Astrocyte (in vitro differentiated cells and primary cell): Measurements from ENCODE around the gene CCDC63. TPM values are rescaled to one million over a fixed set of nuclear protein-coding genes. Genes with fewer than 3 reads are reported as not detected.

Source experiments
- DNase-seq: peaks from one replicate; pipeline ENCODE4 v3.0.0-alpha.2; 2010; ENCODE audit warnings: low read depth
- FAIRE-seq: peaks from 2 replicates; lab custom pipeline; 2011; peaks lifted over from hg19 to GRCh38; lab: Jason Lieb, UNC
- H2AFZ ChIP-seq: 2 replicates; pipeline ENCODE4 v1.6.0; 2012; ENCODE audit warnings: low read depth, low read length, inconsistent platforms
- H3K27ac ChIP-seq: 2 replicates; pipeline ENCODE4 v1.5.1; 2011; ENCODE audit warnings: low read depth, low read length, inconsistent platforms
- H3K27me3 ChIP-seq: 2 replicates; pipeline ENCODE4 v1.6.0; 2011; ENCODE audit warnings: low read length, inconsistent platforms; ENCODE audit not compliant: insufficient read depth
- H3K36me3 ChIP-seq: 2 replicates; pipeline ENCODE4 v1.5.1; 2011; ENCODE audit warnings: low read length, inconsistent platforms; ENCODE audit not compliant: insufficient read depth
- H3K4me1 ChIP-seq: 2 replicates; pipeline ENCODE4 v1.5.1; 2011; ENCODE audit warnings: low read length, inconsistent platforms; ENCODE audit not compliant: insufficient read depth
- H3K4me2 ChIP-seq: 2 replicates; pipeline ENCODE4 v1.6.0; 2012; ENCODE audit warnings: low read length, inconsistent platforms
- H3K4me3 ChIP-seq: 2 replicates; pipeline ENCODE4 v1.5.1; 2011; ENCODE audit warnings: low read depth, mild to moderate bottlenecking, low read length, inconsistent platforms; ENCODE audit not compliant: insufficient read depth
- H3K79me2 ChIP-seq: 2 replicates; pipeline ENCODE4 v1.6.0; 2012; ENCODE audit warnings: mild to moderate bottlenecking, low read length, inconsistent platforms; ENCODE audit not compliant: insufficient read depth
- H3K9ac ChIP-seq: 2 replicates; pipeline ENCODE4 v1.6.0; 2012; ENCODE audit warnings: mild to moderate bottlenecking, low read length, inconsistent platforms
- H3K9me3 ChIP-seq: 2 replicates; pipeline ENCODE4 v1.5.1; 2012; ENCODE audit warnings: low read depth, mild to moderate bottlenecking, low read length, inconsistent platforms; ENCODE audit not compliant: insufficient read depth
- H4K20me1 ChIP-seq: 2 replicates; pipeline ENCODE4 v1.6.0; 2012; ENCODE audit warnings: low read length, inconsistent platforms; ENCODE audit not compliant: insufficient read depth
- H3K27ac Mint-ChIP-seq: one replicate; pipeline ENCODE4 v1.8.0; 2021; ENCODE audit warnings: mild to moderate bottlenecking, mixed read lengths; ENCODE audit not compliant: unreplicated experiment
- H3K27me3 Mint-ChIP-seq: one replicate; pipeline ENCODE4 v1.8.0; 2021; ENCODE audit warnings: low read depth, mixed read lengths; ENCODE audit not compliant: unreplicated experiment
- H3K36me3 Mint-ChIP-seq: one replicate; pipeline ENCODE4 v1.8.0; 2021; ENCODE audit warnings: low read depth, mixed read lengths; ENCODE audit not compliant: unreplicated experiment
- H3K4me1 Mint-ChIP-seq: one replicate; pipeline ENCODE4 v1.8.0; 2021; ENCODE audit warnings: low read depth, mixed read lengths; ENCODE audit not compliant: unreplicated experiment
- H3K4me3 Mint-ChIP-seq: one replicate; pipeline ENCODE4 v1.8.0; 2021; ENCODE audit warnings: mild to moderate bottlenecking, moderate library complexity, mixed read lengths; ENCODE audit not compliant: unreplicated experiment
- H3K9me3 Mint-ChIP-seq: one replicate; pipeline ENCODE4 v1.8.0; 2021; ENCODE audit warnings: mild to moderate bottlenecking, mixed read lengths; ENCODE audit not compliant: unreplicated experiment
- EZH2 ChIP-seq: IDR thresholded peaks from 2 replicates; pipeline ENCODE4 v1.6.1; 2012; ENCODE audit warnings: mild to moderate bottlenecking, low read length, inconsistent platforms; ENCODE audit not compliant: insufficient read depth
- total RNA-seq: library from RNA; stranded (reverse); gene quantifications from 2 replicates; pipeline ENCODE4 v1.2.1, GENCODE V29; 2021
- TF ChIP-seq, protein P1 (sequence below): IDR thresholded peaks from 2 replicates; pipeline ENCODE4 v1.5.1; 2011; ENCODE audit warnings: low read depth, mild to moderate bottlenecking, inconsistent platforms, low read length, moderate library complexity; ENCODE audit not compliant: insufficient read depth

CCDC63 gene
- total RNA-seq, 1 donor from 2014 or later = 0.30 TPM

DNA sequence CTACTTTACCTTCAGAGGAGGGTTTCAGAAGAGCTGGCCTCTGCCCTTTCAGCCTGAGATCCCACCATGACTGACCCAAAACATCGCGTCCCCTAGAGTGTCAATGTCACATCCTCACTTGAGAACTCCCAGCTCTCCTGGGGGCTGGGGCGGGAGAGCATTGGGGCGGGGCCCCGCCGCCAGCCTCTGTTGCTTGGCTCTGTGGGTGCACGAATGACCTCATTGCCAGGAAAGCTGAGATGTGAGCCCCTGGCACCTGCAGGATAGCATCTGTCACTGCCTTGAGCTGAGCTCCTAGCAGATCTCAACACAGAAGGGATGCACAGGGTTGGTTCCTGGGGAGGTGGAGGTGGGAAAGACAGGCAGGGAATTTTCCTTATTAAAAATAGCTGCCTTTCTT, 94.1 kb downstream of the CCDC63 start:
- H3K9ac ChIP-seq = no peak overlapping the region
- Mint-ChIP-seq H3K4me1 (peaks cover 5% of the 10 kb centered on the region), H3K27me3 (peaks cover 17% of the 10 kb centered on the region), H3K9me3 (peaks cover 4% of the 10 kb centered on the region), H3K27ac (no peak overlapping the region), H3K4me3 (no peak overlapping the region), H3K36me3 (no peaks in the 10 kb centered on the region)
- H3K9me3 ChIP-seq = peaks cover under 1% of the 10 kb centered on the region
- H4K20me1 ChIP-seq = no peaks in the 10 kb centered on the region
- H3K4me2 ChIP-seq = no peak overlapping the region
- FAIRE-seq (no peak), DNase-seq (no peak)
- no peak overlapping the region for H3K4me3 ChIP-seq
- no peaks in the 10 kb centered on the region for H3K4me1 ChIP-seq
- H3K27ac ChIP-seq = no peak overlapping the region
- H2AFZ ChIP-seq = no peak overlapping the region
- no peaks in the 10 kb centered on the region for H3K36me3 ChIP-seq
- H3K79me2 ChIP-seq = no peaks in the 10 kb centered on the region
- peaks cover under 1% of the 10 kb centered on the region for H3K27me3 ChIP-seq
- TF ChIP-seq EZH2 = no peak
- TF ChIP-seq, protein P1, sequence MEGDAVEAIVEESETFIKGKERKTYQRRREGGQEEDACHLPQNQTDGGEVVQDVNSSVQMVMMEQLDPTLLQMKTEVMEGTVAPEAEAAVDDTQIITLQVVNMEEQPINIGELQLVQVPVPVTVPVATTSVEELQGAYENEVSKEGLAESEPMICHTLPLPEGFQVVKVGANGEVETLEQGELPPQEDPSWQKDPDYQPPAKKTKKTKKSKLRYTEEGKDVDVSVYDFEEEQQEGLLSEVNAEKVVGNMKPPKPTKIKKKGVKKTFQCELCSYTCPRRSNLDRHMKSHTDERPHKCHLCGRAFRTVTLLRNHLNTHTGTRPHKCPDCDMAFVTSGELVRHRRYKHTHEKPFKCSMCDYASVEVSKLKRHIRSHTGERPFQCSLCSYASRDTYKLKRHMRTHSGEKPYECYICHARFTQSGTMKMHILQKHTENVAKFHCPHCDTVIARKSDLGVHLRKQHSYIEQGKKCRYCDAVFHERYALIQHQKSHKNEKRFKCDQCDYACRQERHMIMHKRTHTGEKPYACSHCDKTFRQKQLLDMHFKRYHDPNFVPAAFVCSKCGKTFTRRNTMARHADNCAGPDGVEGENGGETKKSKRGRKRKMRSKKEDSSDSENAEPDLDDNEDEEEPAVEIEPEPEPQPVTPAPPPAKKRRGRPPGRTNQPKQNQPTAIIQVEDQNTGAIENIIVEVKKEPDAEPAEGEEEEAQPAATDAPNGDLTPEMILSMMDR = no peak

DNA sequence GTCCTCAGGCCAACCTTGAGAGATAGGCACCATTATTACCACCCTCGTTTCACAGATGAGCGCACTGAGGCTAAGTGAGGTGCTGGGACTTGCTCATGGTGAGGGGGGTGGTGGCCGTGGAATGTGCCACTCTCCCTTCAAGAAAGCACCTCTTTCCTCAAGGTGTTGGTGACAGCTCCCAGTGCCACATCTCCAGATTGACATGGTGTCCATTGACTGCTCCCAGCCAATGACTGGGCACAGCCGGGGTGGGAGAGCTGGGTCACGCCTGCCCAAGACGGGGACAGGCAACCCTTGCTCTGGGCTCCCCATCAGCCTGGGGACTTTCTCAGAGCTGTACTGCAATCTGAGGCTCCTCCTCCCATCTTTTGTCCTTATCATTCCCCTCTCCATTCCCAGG, 94.6 kb downstream of the CCDC63 start:
- FAIRE-seq = no peak
- peaks cover 4% of the 10 kb centered on the region for H3K9me3 Mint-ChIP-seq

DNA sequence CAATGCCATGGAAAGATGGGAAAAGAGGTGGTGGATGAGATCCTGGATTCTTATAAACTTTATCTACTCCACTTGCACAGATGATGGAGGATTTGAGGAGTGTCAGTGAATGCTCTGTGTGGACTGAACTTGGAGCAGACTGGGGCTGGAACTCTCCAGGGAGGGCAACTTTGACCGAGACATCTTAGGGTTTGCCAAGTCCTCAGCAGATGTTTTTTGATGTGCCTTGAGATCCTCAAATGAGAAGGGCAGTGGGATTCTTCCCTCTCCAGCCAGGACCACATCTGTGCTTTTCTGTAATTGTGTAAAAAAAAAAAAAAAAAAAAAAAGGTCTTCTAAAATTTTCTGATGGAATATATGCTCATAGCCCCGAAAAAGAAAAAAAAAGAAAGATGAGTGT, 96.6 kb downstream of the CCDC63 start:
- peaks cover 8% of the 10 kb centered on the region for H3K9me3 Mint-ChIP-seq
- Histone ChIP-seq H3K4me1 (no peaks in the 10 kb centered on the region), H4K20me1 (no peaks in the 10 kb centered on the region), H3K27ac (no peak overlapping the region), H3K27me3 (peaks cover 3% of the 10 kb centered on the region), H3K4me3 (no peak overlapping the region), H3K79me2 (no peaks in the 10 kb centered on the region), H3K36me3 (no peaks in the 10 kb centered on the region), H3K9ac (no peak overlapping the region), H3K4me2 (no peak overlapping the region), H3K9me3 (peaks cover 4% of the 10 kb centered on the region), H2AFZ (no peak overlapping the region)
- H3K4me1 Mint-ChIP-seq = no peaks in the 10 kb centered on the region
- H3K27ac Mint-ChIP-seq = no peak overlapping the region
- H3K36me3 Mint-ChIP-seq = no peaks in the 10 kb centered on the region
- FAIRE-seq (no peak), DNase-seq (no peak)
- H3K4me3 Mint-ChIP-seq = no peak overlapping the region
- TF ChIP-seq EZH2 = no peak
- TF ChIP-seq, protein P1 = no peak
- peaks cover 11% of the 10 kb centered on the region for H3K27me3 Mint-ChIP-seq

More for the DNA sequence above, 94.6 kb downstream of the CCDC63 start:
- Histone ChIP-seq H3K4me2 (no peak overlapping the region), H2AFZ (no peak overlapping the region), H3K27me3 (no peaks in the 10 kb centered on the region), H3K36me3 (no peaks in the 10 kb centered on the region), H3K27ac (no peak overlapping the region), H3K79me2 (no peaks in the 10 kb centered on the region), H3K4me3 (no peak overlapping the region), H3K9me3 (peaks cover 4% of the 10 kb centered on the region), H3K9ac (no peak overlapping the region), H3K4me1 (no peaks in the 10 kb centered on the region), H4K20me1 (no peaks in the 10 kb centered on the region)
- no peak for DNase-seq
- Mint-ChIP-seq H3K4me1 (peaks cover 4% of the 10 kb centered on the region), H3K27me3 (peaks cover 16% of the 10 kb centered on the region), H3K27ac (no peak overlapping the region), H3K4me3 (no peak overlapping the region), H3K36me3 (no peaks in the 10 kb centered on the region)
- no peak for TF ChIP-seq EZH2
- TF ChIP-seq, protein P1 = no peak
